ENCODE results near the gene NCAPH2.
"Not testable (repeated sequence)": the region's sequence is repeated elsewhere in the genome, so short reads cannot be mapped to it uniquely, and the experiment has no call there.

NCAPH2 gene

DNA sequence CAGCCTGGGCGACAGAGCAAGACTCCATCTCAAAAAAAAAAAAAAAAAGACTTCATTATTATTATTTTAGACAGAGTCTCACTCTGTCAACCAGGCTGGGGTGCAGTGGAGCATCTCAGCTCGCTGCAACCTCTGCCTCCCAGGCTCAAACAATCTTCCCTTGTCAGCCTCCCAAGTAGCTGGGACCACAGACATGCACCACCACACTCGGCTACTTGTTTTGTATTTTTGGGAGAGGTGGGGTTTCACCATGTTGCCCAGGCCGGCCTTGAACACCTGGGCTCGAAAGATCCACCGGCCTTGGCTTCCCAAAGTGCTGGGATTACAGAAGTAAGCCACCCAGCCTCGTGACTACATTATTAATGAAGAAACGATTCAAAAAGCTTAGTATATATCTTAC, 27.1 kb downstream of the NCAPH2 start:
- H3K4me1 ChIP-seq (ENCODE audit: control insufficient read depth, insufficient read depth, low read length, poor library complexity, severe bottlenecking) = peaks cover 6% of the 10 kb centered on the region
- H3K9me3 ChIP-seq (ENCODE audit: control insufficient read depth, low read length) = no peaks in the 10 kb centered on the region
- WGBS, 2 experiments (ENCODE audit: insufficient coverage in 2 of 2) = 93 to 94% methylated on average over 3 to 5 of the region's 8 CpGs
- no peak overlapping the region for H3K27ac ChIP-seq (ENCODE audit: low read depth, low read length, severe bottlenecking)
- no peaks in the 10 kb centered on the region for H3K36me3 ChIP-seq (ENCODE audit: control insufficient read depth, insufficient read depth, low read length)
- H3K4me3 ChIP-seq (ENCODE audit: extremely low read depth, insufficient read depth, low read length, poor library complexity, severe bottlenecking) = no peak overlapping the region

DNA sequence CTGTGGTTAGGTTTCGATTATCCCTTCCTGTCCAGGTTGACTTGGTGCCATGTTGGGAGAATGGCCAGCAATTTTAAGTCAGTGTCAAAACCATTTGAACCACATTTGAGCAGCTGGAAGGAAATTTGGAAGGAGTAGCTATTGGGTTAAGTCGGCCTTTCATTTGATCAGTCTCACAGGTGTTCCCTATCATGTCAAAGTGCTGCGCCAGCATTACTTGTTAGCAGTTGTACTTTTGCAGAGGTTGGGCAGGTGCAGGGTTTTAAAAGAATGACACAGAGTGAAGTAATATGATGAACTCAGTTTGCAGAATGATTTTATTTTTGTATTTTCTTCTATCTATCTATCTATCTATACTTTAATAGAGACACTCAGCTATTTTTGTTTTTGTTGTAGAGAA, 28.2 kb downstream of the NCAPH2 start:
- H3K4me1 ChIP-seq (ENCODE audit: control insufficient read depth, insufficient read depth, low read length, poor library complexity, severe bottlenecking) = peaks cover 3% of the 10 kb centered on the region
- no peak overlapping the region for H3K27ac ChIP-seq (ENCODE audit: low read depth, low read length, severe bottlenecking)
- WGBS, 2 experiments (ENCODE audit: insufficient coverage in 2 of 2) = 94% methylated on average over 3 of the region's 3 CpGs
- H3K4me3 ChIP-seq (ENCODE audit: extremely low read depth, insufficient read depth, low read length, poor library complexity, severe bottlenecking) = no peak overlapping the region
- no peaks in the 10 kb centered on the region for H3K36me3 ChIP-seq (ENCODE audit: control insufficient read depth, insufficient read depth, low read length)
- H3K9me3 ChIP-seq (ENCODE audit: control insufficient read depth, low read length) = no peaks in the 10 kb centered on the region

DNA sequence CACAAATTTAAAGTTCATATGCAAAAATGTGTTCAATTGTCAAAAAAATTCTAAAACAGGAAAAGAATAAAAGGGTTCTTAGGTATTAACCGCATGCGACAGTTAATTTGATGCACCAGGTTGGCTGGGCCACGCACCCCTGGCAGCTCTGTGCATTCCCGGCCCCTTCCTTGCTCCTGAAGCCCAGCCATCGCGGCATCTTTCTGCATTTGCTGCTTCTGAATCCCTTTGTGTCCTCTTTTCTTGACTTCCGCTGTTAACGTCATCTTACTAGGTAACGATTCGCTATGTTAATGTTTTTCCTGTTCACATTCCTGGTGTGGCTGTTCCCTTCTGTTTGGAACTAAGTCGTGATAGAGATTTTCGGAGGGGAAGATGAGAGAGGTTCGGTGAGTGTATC, 29.7 kb downstream of the NCAPH2 start:
- no peaks in the 10 kb centered on the region for H3K4me1 ChIP-seq (ENCODE audit: control insufficient read depth, insufficient read depth, low read length, poor library complexity, severe bottlenecking)
- no peak overlapping the region for H3K4me3 ChIP-seq (ENCODE audit: extremely low read depth, insufficient read depth, low read length, poor library complexity, severe bottlenecking)
- no peaks in the 10 kb centered on the region for H3K9me3 ChIP-seq (ENCODE audit: control insufficient read depth, low read length)
- no peak overlapping the region for H3K27ac ChIP-seq (ENCODE audit: low read depth, low read length, severe bottlenecking)
- H3K36me3 ChIP-seq (ENCODE audit: control insufficient read depth, insufficient read depth, low read length) = no peaks in the 10 kb centered on the region
- 90 to 94% methylated on average over 9 to 13 of the region's 13 CpGs for WGBS, 2 experiments (ENCODE audit: insufficient coverage in 2 of 2)

DNA sequence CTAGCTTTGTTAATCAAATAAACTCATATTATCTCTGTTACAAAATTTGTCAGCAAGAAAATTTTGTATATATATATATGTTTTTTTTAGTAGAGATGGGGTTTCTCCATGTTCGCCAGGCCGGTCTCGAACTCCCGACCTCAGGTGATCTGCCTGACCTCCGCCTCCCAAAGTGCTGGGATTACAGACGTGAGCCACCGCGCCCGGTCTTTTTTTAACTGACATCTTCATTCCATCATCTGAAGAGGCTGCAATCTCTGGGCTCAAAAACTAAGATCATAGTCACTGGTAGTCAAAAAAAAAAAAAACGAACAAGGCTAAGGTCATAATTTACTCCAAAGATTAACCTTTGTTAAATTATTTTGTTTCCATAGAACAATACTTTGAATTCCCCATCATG, 32.4 kb downstream of the NCAPH2 start:
- peaks cover 4% of the 10 kb centered on the region for H3K4me1 ChIP-seq (ENCODE audit: control insufficient read depth, insufficient read depth, low read length, poor library complexity, severe bottlenecking)
- H3K36me3 ChIP-seq (ENCODE audit: control insufficient read depth, insufficient read depth, low read length) = no peaks in the 10 kb centered on the region
- 84 to 91% methylated on average over 9 of the region's 10 CpGs for WGBS, 2 experiments (ENCODE audit: insufficient coverage in 2 of 2)
- no peak overlapping the region for H3K4me3 ChIP-seq (ENCODE audit: extremely low read depth, insufficient read depth, low read length, poor library complexity, severe bottlenecking)
- no peaks in the 10 kb centered on the region for H3K9me3 ChIP-seq (ENCODE audit: control insufficient read depth, low read length)
- no peak overlapping the region for H3K27ac ChIP-seq (ENCODE audit: low read depth, low read length, severe bottlenecking)

DNA sequence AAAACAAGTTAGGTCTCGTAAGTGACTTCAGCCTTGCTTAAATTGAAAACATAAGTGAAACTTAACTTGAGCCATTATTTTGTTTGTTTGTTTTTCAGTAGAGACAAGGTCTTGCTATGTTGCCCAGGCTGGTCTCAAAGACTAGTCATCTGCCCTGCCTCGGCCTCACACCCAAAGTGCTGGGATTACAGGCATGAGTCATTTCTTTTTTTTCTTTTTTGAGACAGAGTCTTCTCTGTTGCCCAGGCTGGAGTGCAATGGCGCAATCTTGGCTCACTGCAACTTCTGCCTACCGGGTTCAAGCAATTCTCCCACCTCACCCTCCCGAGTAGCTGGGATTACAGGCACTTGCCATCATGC, 33.6 kb downstream of the NCAPH2 start:
- H3K27ac ChIP-seq (ENCODE audit: low read depth, low read length, severe bottlenecking); H3K9me3 ChIP-seq (ENCODE audit: control insufficient read depth, low read length); H3K36me3 ChIP-seq (ENCODE audit: control insufficient read depth, insufficient read depth, low read length); H3K4me1 ChIP-seq (ENCODE audit: control insufficient read depth, insufficient read depth, low read length, poor library complexity, severe bottlenecking); H3K4me3 ChIP-seq (ENCODE audit: extremely low read depth, insufficient read depth, low read length, poor library complexity, severe bottlenecking): not testable (repeated sequence)
- WGBS, 2 experiments (ENCODE audit: insufficient coverage in 2 of 2) = 90 to 96% methylated on average over 3 to 5 of the region's 5 CpGs

DNA sequence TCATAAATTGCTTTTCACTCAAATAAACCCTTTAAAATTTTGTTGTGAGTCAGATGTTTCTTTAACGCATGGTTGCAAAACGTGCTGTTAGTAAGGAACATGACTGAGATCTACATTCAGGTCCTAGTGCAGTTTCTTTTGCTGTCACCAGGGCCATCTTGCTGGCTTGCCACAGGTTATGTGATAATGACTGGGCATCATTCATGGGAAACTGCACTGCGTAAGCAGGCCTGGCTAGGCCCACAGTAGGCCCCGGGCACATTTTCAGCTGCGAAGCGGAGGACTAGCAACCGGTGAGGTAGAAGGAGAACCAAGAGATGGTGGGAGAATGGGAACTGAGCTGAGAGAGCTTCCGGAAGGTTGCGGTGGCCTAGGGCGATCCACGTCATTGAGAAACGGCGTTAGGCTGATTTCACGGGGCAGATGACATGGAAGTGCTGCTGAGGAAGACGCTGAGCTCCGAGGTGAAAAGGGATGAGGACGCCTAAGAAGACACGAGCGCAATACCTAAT, 34.4 kb downstream of the NCAPH2 start:
- H3K36me3 ChIP-seq (ENCODE audit: control insufficient read depth, insufficient read depth, low read length) = no peaks in the 10 kb centered on the region

DNA sequence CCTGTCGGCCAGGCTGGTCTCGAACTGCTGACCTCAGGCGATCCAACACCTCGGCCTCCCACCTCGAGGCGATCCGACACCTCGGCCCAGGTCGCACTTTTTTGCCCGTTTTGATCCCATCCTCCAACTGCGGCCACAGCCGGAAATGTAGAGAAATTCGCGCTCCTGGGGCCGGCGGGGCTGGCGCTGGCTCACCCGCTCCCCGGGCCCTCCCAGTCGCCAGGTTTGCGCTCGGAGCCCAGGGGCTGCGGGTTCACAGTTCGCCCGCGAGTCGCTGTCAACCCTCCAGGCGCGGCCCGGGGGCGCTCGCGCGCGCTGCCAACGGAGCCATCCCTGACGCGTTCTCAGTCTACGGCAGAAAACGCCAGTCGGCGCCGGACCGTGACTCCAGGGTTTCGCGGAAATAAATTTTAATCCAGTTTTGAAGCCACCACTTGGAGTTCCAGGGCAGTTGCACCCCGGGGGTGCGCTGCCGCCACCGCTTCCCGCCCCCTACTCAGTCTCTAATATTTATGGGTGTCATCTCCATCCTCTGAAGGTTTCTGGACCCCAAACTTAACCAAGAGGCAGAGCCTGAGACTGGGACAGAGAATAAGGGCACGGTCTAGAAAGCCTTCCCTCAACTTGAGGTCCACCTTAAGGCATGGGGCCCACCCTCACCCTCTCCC, 36.2 kb downstream of the NCAPH2 start:
- Histone ChIP-seq H3K9me3 (ENCODE audit: control insufficient read depth, low read length) (no peaks in the 10 kb centered on the region), H3K27ac (ENCODE audit: low read depth, low read length, severe bottlenecking) (no peak overlapping the region), H3K4me1 (ENCODE audit: control insufficient read depth, insufficient read depth, low read length, poor library complexity, severe bottlenecking) (peaks cover 5% of the 10 kb centered on the region), H3K4me3 (ENCODE audit: extremely low read depth, insufficient read depth, low read length, poor library complexity, severe bottlenecking) (no peak overlapping the region), H3K36me3 (ENCODE audit: control insufficient read depth, insufficient read depth, low read length) (no peaks in the 10 kb centered on the region)
- 7 to 8% methylated on average over 38 to 47 of the region's 52 CpGs for WGBS, 2 experiments (ENCODE audit: insufficient coverage in 2 of 2)

More for the DNA sequence above, 34.4 kb downstream of the NCAPH2 start:
- WGBS, 2 experiments (ENCODE audit: insufficient coverage in 2 of 2) = 93 to 98% methylated on average over 16 of the region's 19 CpGs
- Histone ChIP-seq H3K27ac (ENCODE audit: low read depth, low read length, severe bottlenecking) (no peak overlapping the region), H3K4me1 (ENCODE audit: control insufficient read depth, insufficient read depth, low read length, poor library complexity, severe bottlenecking) (peaks cover 5% of the 10 kb centered on the region), H3K9me3 (ENCODE audit: control insufficient read depth, low read length) (no peaks in the 10 kb centered on the region), H3K4me3 (ENCODE audit: extremely low read depth, insufficient read depth, low read length, poor library complexity, severe bottlenecking) (no peak overlapping the region)

DNA sequence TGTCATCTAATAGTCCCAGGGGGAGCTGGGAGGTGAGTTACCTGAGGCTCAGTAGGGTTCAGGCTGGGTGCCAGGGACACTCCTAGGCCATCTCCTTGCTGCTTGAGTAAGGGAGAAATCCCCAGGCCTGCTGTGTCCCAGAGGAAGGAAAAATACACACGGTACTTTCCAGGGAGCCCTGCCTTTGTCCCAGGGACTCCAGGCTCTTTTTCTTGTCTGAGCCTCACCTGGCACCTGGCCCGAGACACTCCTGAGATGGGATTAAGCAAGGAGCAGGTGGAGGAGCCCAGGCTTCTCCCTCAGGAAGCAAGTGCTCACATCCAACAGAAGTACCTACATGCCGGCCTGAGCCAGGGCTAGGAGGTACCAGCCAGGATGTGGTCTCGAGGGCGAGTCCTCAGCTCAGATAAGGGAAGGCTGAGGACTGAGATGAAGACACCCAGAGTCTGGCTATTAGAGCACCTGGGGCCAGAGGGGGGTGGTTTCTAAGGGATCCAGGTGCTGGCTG, 36.8 kb downstream of the NCAPH2 start:
- Histone ChIP-seq H3K4me1 (ENCODE audit: control insufficient read depth, insufficient read depth, low read length, poor library complexity, severe bottlenecking) (peaks cover 5% of the 10 kb centered on the region), H3K36me3 (ENCODE audit: control insufficient read depth, insufficient read depth, low read length) (no peaks in the 10 kb centered on the region), H3K27ac (ENCODE audit: low read depth, low read length, severe bottlenecking) (no peak overlapping the region), H3K9me3 (ENCODE audit: control insufficient read depth, low read length) (no peaks in the 10 kb centered on the region), H3K4me3 (ENCODE audit: extremely low read depth, insufficient read depth, low read length, poor library complexity, severe bottlenecking) (no peak overlapping the region)
- WGBS, 2 experiments (ENCODE audit: insufficient coverage in 2 of 2) = 88 to 92% methylated on average over 4 of the region's 5 CpGs

DNA sequence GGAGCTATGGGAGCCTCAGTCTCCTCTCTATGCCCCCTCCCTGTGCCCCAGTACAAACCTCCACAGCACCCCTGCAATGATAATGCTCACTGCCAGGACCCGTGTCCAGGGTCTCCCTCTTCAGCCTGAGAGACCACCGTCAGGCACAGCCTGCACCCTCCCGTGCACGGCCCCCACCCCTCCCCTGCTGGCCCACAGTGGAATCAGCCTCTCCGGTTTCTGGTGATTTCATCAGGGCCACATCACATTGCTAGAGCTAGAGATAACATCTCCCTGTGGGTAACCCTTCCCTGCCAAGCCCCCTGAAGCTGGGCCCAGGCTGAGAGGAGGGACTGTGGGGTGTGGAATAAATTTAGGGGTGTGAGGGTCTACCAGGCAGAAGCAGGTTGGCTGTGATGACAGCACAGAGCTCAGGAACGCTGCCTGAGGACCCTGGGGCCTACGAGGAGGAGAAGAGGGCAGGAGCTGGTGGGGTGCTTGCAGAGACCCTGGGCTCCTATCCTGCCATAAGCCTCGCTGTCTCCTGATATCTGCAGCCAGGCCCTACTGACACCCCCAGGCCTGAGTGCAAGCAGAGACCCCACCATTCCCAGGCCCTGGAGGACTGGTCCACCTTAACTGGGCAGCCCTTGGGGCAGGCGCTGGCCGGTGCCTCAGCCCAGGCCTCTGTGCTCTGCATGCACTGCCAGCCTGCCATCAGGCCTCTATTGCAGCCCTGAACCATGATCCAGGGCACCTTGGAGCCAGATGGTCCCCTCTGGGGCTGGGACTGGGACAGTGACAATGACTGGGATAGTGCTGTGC, 37.7 kb downstream of the NCAPH2 start, which contains the start of gene KLHDC7B:
KLHDC7B (plus strand) TSS at position 378 of the 804 bp plus-strand sequence; CDS start at position 723, 345 bp downstream.
- WGBS, 2 experiments (ENCODE audit: insufficient coverage in 2 of 2) = 85 to 94% methylated on average over 7 to 9 of the region's 10 CpGs
- H3K27ac ChIP-seq (ENCODE audit: low read depth, low read length, severe bottlenecking) = no peak within 1 kb of the TSS
- no peak within 1 kb of the TSS for H3K4me3 ChIP-seq (ENCODE audit: extremely low read depth, insufficient read depth, low read length, poor library complexity, severe bottlenecking)

DNA sequence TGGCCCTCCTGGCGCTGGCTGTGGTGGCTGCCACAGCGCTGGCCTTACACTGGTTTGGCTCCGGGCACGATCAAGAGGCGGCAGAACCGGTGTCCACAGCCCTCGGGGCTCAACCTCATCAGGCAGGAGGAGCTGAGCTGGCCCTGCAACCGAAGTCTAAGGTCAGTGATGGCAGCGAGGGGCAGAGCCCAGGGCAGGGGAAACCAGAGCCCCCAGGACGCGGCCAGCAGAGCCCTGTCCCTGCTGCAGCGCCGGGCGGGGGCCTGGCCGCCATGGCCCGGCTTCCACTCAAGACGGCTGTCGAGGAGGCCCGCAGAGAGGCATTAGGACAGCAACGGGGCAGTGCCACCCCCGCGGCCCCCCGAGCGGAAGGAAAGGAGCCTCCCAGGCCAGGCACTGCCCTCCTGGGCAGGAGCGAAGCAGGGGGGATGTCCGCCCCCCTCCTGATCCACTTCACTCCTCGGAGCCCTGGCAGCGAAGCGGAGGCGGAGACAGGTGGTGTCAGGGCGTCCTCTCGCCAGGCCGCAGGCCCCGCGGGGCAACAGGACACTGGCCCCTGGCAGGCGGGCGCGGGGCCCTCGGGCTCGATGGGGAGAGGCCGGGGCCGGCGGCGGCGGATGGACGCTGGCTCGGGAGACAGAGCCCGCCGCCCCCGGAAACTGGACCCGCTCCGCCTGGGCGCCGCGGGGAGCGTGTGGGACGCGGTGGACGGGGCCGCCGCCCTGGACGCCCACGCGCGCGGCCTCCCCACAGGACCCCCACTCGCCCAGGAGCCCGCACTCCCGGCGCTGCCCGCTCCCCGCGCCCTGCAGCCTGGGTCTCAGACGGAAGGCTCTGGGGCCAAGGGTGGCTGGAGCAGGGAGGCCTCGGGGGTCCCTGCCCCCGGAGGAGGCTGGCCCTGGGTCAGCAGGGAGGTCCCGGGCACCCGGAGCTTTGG, 38.6 kb downstream of the NCAPH2 start:
- Histone ChIP-seq H3K36me3 (ENCODE audit: control insufficient read depth, insufficient read depth, low read length) (no peaks in the 10 kb centered on the region), H3K27ac (ENCODE audit: low read depth, low read length, severe bottlenecking) (no peak overlapping the region), H3K9me3 (ENCODE audit: control insufficient read depth, low read length) (no peaks in the 10 kb centered on the region), H3K4me3 (ENCODE audit: extremely low read depth, insufficient read depth, low read length, poor library complexity, severe bottlenecking) (no peak overlapping the region), H3K4me1 (ENCODE audit: control insufficient read depth, insufficient read depth, low read length, poor library complexity, severe bottlenecking) (peaks cover 5% of the 10 kb centered on the region)
- WGBS, 2 experiments (ENCODE audit: insufficient coverage in 2 of 2) = 96 to 97% methylated on average over 64 to 78 of the region's 78 CpGs

More for the DNA sequence above, 37.7 kb downstream of the NCAPH2 start, which contains the start of gene KLHDC7B:
- Histone ChIP-seq H3K36me3 (ENCODE audit: control insufficient read depth, insufficient read depth, low read length) (no peaks in the 10 kb centered on the region), H3K9me3 (ENCODE audit: control insufficient read depth, low read length) (no peaks in the 10 kb centered on the region), H3K4me1 (ENCODE audit: control insufficient read depth, insufficient read depth, low read length, poor library complexity, severe bottlenecking) (peaks cover 5% of the 10 kb centered on the region)

All from mesodermal cell (in vitro differentiated cells).